ENCODE results near the gene ASH1L. TPM values are rescaled to one million over a fixed set of nuclear protein-coding genes. Genes with fewer than 3 reads are reported as not detected.

The ASH1L gene
- total and polyA plus RNA-seq, 2 experiments from 2014 or later = 23.6 to 24.7 TPM

DNA sequence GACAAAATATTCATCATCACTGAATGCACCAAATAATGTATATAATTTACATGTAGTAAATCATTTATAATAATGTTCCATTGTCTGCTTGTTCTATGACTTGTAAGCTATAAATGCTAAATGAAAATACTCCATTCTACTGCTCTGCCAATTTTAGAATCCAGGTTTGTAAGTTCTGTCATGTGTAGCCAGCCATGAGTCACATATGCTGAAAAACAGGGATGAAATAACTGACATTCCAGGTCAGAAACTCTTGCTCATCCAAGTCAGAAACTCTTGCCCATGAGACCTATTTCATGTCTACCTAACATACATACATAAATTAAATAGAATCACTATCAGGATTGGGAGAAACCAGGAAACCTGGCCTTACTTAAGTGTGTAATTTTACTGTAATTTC, 95.6 kb downstream of the ASH1L start:
- Mint-ChIP-seq H3K4me3 (no peak overlapping the region), H3K4me1 (no peaks in the 10 kb centered on the region), H3K27me3 (ENCODE audit: insufficient read depth, low read depth, poor library complexity) (peaks cover 3% of the 10 kb centered on the region), H3K36me3 (ENCODE audit: low read depth) (peaks cover 16% of the 10 kb centered on the region), H3K9me3 (peaks cover 11% of the 10 kb centered on the region), H3K27ac (no peak overlapping the region)
- no peak overlapping the region for H3K4me2 ChIP-seq
- no peaks in the 10 kb centered on the region for H3K27me3 ChIP-seq (ENCODE audit: insufficient read depth)
- ATAC-seq = no peak
- H2AFZ ChIP-seq = no peak overlapping the region
- peaks cover 6% of the 10 kb centered on the region; the same call in 1 of the 2 replicates for H3K36me3 ChIP-seq (ENCODE audit: insufficient read depth)
- peaks cover 16% of the 10 kb centered on the region for H3K79me2 ChIP-seq (replicated peaks; ENCODE audit: insufficient read depth)
- no peak overlapping the region for H3K4me3 ChIP-seq
- H3K4me1 ChIP-seq (ENCODE audit: insufficient read depth) = no peaks in the 10 kb centered on the region
- no peaks in the 10 kb centered on the region for H4K20me1 ChIP-seq (replicated peaks; ENCODE audit: insufficient read depth)
- no peaks in the 10 kb centered on the region for H3F3A ChIP-seq (replicated peaks; ENCODE audit: low read depth)
- H3K9me2 ChIP-seq (ENCODE audit: insufficient read depth) = no peaks in the 10 kb centered on the region
- no peak overlapping the region for H3K27ac ChIP-seq (ENCODE audit: low read depth)
- TF ChIP-seq ZNF114 (CRISPR knock-in tag; IDR thresholded peaks at IDR 0.05) = no peak
- no peak for TF ChIP-seq NANOG (IDR thresholded peaks at IDR 0.05; ENCODE audit: borderline replicate concordance)
- no peak for TF ChIP-seq POLR2AphosphoS5 (IDR thresholded peaks at IDR 0.05; ENCODE audit: low read depth)
- TF ChIP-seq EZH2phosphoT487 (IDR thresholded peaks at IDR 0.05; ENCODE audit: unreplicated experiment) = no peak
- no peak for TF ChIP-seq STAT1 (IDR thresholded peaks at IDR 0.05; ENCODE audit: unreplicated experiment)
- TF ChIP-seq, protein P1, sequence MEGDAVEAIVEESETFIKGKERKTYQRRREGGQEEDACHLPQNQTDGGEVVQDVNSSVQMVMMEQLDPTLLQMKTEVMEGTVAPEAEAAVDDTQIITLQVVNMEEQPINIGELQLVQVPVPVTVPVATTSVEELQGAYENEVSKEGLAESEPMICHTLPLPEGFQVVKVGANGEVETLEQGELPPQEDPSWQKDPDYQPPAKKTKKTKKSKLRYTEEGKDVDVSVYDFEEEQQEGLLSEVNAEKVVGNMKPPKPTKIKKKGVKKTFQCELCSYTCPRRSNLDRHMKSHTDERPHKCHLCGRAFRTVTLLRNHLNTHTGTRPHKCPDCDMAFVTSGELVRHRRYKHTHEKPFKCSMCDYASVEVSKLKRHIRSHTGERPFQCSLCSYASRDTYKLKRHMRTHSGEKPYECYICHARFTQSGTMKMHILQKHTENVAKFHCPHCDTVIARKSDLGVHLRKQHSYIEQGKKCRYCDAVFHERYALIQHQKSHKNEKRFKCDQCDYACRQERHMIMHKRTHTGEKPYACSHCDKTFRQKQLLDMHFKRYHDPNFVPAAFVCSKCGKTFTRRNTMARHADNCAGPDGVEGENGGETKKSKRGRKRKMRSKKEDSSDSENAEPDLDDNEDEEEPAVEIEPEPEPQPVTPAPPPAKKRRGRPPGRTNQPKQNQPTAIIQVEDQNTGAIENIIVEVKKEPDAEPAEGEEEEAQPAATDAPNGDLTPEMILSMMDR (conservative IDR thresholded peaks at IDR 0.05; ENCODE audit: low read depth in 2 of 2) = no peak
- TF ChIP-seq ZNF331 (CRISPR knock-in tag; IDR thresholded peaks at IDR 0.05; ENCODE audit: low read depth) = no peak
- DNase-seq (ENCODE audit: low spot score) = no peak

- no peak for DNase-seq (ENCODE audit: low spot score)
- no peak overlapping the region for H3K4me3 ChIP-seq
- Mint-ChIP-seq H3K9me3 (peaks cover 8% of the 10 kb centered on the region), H3K4me3 (no peak overlapping the region), H3K27ac (no peak overlapping the region), H3K4me1 (no peaks in the 10 kb centered on the region), H3K36me3 (ENCODE audit: low read depth) (peaks cover 12% of the 10 kb centered on the region), H3K27me3 (ENCODE audit: insufficient read depth, low read depth, poor library complexity) (peaks cover 3% of the 10 kb centered on the region)
- no peaks in the 10 kb centered on the region for H3K4me1 ChIP-seq (ENCODE audit: insufficient read depth)
- H3K79me2 ChIP-seq (replicated peaks; ENCODE audit: insufficient read depth) = peaks cover 14% of the 10 kb centered on the region
- H3K27ac ChIP-seq (ENCODE audit: low read depth) = no peak overlapping the region
- H4K20me1 ChIP-seq (replicated peaks; ENCODE audit: insufficient read depth) = no peaks in the 10 kb centered on the region
- no peak overlapping the region for H2AFZ ChIP-seq
- no peak overlapping the region for H3K4me2 ChIP-seq
- no peaks in the 10 kb centered on the region for H3K9me2 ChIP-seq (ENCODE audit: insufficient read depth)
- peaks cover 6% of the 10 kb centered on the region; the same call in 1 of the 2 replicates for H3K36me3 ChIP-seq (ENCODE audit: insufficient read depth)
- no peaks in the 10 kb centered on the region for H3K27me3 ChIP-seq (ENCODE audit: insufficient read depth)
- no peaks in the 10 kb centered on the region for H3F3A ChIP-seq (replicated peaks; ENCODE audit: low read depth)
- no peak for ATAC-seq
- TF ChIP-seq, protein P1 (conservative IDR thresholded peaks at IDR 0.05; ENCODE audit: low read depth in 2 of 2) = no peak
- TF ChIP-seq EZH2phosphoT487 (IDR thresholded peaks at IDR 0.05; ENCODE audit: unreplicated experiment) = no peak
- TF ChIP-seq, protein P2, sequence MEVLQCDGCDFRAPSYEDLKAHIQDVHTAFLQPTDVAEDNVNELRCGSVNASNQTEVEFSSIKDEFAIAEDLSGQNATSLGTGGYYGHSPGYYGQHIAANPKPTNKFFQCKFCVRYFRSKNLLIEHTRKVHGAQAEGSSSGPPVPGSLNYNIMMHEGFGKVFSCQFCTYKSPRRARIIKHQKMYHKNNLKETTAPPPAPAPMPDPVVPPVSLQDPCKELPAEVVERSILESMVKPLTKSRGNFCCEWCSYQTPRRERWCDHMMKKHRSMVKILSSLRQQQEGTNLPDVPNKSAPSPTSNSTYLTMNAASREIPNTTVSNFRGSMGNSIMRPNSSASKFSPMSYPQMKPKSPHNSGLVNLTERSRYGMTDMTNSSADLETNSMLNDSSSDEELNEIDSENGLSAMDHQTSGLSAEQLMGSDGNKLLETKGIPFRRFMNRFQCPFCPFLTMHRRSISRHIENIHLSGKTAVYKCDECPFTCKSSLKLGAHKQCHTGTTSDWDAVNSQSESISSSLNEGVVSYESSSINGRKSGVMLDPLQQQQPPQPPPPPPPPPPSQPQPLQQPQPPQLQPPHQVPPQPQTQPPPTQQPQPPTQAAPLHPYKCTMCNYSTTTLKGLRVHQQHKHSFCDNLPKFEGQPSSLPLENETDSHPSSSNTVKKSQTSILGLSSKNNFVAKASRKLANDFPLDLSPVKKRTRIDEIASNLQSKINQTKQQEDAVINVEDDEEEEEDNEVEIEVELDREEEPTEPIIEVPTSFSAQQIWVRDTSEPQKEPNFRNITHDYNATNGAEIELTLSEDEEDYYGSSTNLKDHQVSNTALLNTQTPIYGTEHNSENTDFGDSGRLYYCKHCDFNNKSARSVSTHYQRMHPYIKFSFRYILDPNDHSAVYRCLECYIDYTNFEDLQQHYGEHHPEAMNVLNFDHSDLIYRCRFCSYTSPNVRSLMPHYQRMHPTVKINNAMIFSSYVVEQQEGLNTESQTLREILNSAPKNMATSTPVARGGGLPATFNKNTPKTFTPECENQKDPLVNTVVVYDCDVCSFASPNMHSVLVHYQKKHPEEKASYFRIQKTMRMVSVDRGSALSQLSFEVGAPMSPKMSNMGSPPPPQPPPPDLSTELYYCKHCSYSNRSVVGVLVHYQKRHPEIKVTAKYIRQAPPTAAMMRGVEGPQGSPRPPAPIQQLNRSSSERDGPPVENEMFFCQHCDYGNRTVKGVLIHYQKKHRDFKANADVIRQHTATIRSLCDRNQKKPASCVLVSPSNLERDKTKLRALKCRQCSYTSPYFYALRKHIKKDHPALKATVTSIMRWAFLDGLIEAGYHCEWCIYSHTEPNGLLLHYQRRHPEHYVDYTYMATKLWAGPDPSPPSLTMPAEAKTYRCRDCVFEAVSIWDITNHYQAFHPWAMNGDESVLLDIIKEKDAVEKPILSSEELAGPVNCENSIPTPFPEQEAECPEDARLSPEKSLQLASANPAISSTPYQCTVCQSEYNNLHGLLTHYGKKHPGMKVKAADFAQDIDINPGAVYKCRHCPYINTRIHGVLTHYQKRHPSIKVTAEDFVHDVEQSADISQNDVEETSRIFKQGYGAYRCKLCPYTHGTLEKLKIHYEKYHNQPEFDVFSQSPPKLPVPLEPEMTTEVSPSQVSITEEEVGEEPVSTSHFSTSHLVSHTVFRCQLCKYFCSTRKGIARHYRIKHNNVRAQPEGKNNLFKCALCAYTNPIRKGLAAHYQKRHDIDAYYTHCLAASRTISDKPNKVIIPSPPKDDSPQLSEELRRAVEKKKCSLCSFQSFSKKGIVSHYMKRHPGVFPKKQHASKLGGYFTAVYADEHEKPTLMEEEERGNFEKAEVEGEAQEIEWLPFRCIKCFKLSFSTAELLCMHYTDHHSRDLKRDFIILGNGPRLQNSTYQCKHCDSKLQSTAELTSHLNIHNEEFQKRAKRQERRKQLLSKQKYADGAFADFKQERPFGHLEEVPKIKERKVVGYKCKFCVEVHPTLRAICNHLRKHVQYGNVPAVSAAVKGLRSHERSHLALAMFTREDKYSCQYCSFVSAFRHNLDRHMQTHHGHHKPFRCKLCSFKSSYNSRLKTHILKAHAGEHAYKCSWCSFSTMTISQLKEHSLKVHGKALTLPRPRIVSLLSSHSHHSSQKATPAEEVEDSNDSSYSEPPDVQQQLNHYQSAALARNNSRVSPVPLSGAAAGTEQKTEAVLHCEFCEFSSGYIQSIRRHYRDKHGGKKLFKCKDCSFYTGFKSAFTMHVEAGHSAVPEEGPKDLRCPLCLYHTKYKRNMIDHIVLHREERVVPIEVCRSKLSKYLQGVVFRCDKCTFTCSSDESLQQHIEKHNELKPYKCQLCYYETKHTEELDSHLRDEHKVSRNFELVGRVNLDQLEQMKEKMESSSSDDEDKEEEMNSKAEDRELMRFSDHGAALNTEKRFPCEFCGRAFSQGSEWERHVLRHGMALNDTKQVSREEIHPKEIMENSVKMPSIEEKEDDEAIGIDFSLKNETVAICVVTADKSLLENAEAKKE (CRISPR knock-in tag; IDR thresholded peaks at IDR 0.05) = no peak
- TF ChIP-seq CREB1 (CRISPR knock-in tag; IDR thresholded peaks at IDR 0.05; ENCODE audit: low read depth) = no peak
- TF ChIP-seq ZNF114 (CRISPR knock-in tag; IDR thresholded peaks at IDR 0.05) = no peak
- no peak for TF ChIP-seq NANOG (IDR thresholded peaks at IDR 0.05; ENCODE audit: borderline replicate concordance)
- TF ChIP-seq JUNB (IDR thresholded peaks at IDR 0.05; ENCODE audit: unreplicated experiment) = no peak
- no peak for TF ChIP-seq STAT1 (IDR thresholded peaks at IDR 0.05; ENCODE audit: unreplicated experiment)
- no peak for TF ChIP-seq EZH2 (IDR thresholded peaks at IDR 0.05; ENCODE audit: low read depth, unreplicated experiment)
- no peak for TF ChIP-seq ZNF331 (CRISPR knock-in tag; IDR thresholded peaks at IDR 0.05; ENCODE audit: low read depth)
Measured at GRCh38 chr1:155466617-155466972, 96.0 kb downstream of the ASH1L start.

Data from GM23338 (cell line).